ENCODE results near the gene HTRA3. TPM values are rescaled to one million over a fixed set of nuclear protein-coding genes. Genes with fewer than 3 reads are reported as not detected.

The HTRA3 gene
- total RNA-seq, 2 donors from 2014 or later = 3.2 to 4.6 TPM

- Histone ChIP-seq H3K36me3 (ENCODE audit: control insufficient read depth, insufficient read depth, low read length) (no peaks in the 10 kb centered on the region), H3K4me1 (ENCODE audit: control insufficient read depth, insufficient read depth, low read length) (peaks cover 12% of the 10 kb centered on the region), H3K4me3 (ENCODE audit: low read length) (no peak overlapping the region), H3K9me3 (ENCODE audit: control insufficient read depth, low read length) (no peaks in the 10 kb centered on the region), H3K9ac (ENCODE audit: extremely low read depth, low read length, poor library complexity, severe bottlenecking) (no peak overlapping the region), H3K27ac (ENCODE audit: low read depth, low read length) (no peak overlapping the region), H3K27me3 (ENCODE audit: control insufficient read depth, insufficient read depth, low read length, poor library complexity, severe bottlenecking) (no peaks in the 10 kb centered on the region)
- no peak for TF ChIP-seq CTCF (conservative IDR thresholded peaks at IDR 0.05)
- no peak for DNase-seq
- no peaks in the 10 kb centered on the region for H3K36me3 Mint-ChIP-seq (ENCODE audit: low read depth)
- H3K4me1 Mint-ChIP-seq = peaks cover 10% of the 10 kb centered on the region
- 87 to 92% methylated on average over 6 of the region's 6 CpGs for WGBS, 2 experiments (ENCODE audit: insufficient coverage in 1 of 2, insufficient read length in 1 of 2)
- no peaks in the 10 kb centered on the region for H3K27me3 Mint-ChIP-seq (ENCODE audit: insufficient read depth)
- peaks cover 9% of the 10 kb centered on the region for H3K9me3 Mint-ChIP-seq
- H3K27ac Mint-ChIP-seq = no peak overlapping the region
- no peak overlapping the region for H3K4me3 Mint-ChIP-seq
Measured at GRCh38 chr4:8317474-8317873, 47.9 kb downstream of the HTRA3 start.

- Mint-ChIP-seq H3K27ac (no peak overlapping the region), H3K4me3 (no peak overlapping the region), H3K4me1 (peaks cover 10% of the 10 kb centered on the region), H3K36me3 (ENCODE audit: low read depth) (no peaks in the 10 kb centered on the region), H3K9me3 (peaks cover 3% of the 10 kb centered on the region), H3K27me3 (ENCODE audit: insufficient read depth) (no peaks in the 10 kb centered on the region)
- Histone ChIP-seq H3K9me3 (ENCODE audit: control insufficient read depth, low read length) (no peaks in the 10 kb centered on the region), H3K27ac (ENCODE audit: low read depth, low read length) (no peak overlapping the region), H3K36me3 (ENCODE audit: control insufficient read depth, insufficient read depth, low read length) (no peaks in the 10 kb centered on the region), H3K27me3 (ENCODE audit: control insufficient read depth, insufficient read depth, low read length, poor library complexity, severe bottlenecking) (no peaks in the 10 kb centered on the region), H3K4me3 (ENCODE audit: low read length) (no peak overlapping the region), H3K4me1 (ENCODE audit: control insufficient read depth, insufficient read depth, low read length) (peaks cover 12% of the 10 kb centered on the region), H3K9ac (ENCODE audit: extremely low read depth, low read length, poor library complexity, severe bottlenecking) (no peak overlapping the region)
- no peak for DNase-seq
- 87 to 93% methylated on average over 7 of the region's 7 CpGs for WGBS, 2 experiments (ENCODE audit: insufficient coverage in 1 of 2, insufficient read length in 1 of 2)
- TF ChIP-seq CTCF (conservative IDR thresholded peaks at IDR 0.05) = no peak
Measured at GRCh38 chr4:8318509-8318908, 49.0 kb downstream of the HTRA3 start.

DNA sequence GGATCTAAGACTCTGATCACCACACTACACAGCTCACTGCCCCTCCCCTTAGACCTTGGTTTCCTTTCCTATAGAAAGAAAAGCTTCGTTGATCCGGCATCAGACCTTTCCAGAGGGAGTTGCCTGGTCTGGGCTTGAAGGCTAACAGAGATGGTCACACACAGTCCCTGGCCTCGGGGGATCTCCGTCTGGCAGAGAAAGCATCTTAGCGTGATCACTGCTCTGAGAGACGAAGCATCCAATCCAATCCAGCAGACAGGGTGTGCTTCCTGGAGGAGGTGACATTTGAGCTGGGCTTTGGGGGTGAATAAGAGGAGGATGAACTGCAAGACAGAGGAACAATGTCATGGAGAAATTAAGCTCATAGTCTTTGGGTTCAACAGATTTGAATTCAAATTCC lies 49.5 kb downstream of the HTRA3 start:
- DNase-seq = peak; percentile 29
- Mint-ChIP-seq H3K27me3 (ENCODE audit: insufficient read depth) (peaks cover 3% of the 10 kb centered on the region), H3K4me1 (peaks cover 10% of the 10 kb centered on the region), H3K4me3 (no peak overlapping the region), H3K36me3 (ENCODE audit: low read depth) (no peaks in the 10 kb centered on the region), H3K27ac (no peak overlapping the region), H3K9me3 (peaks cover 3% of the 10 kb centered on the region)
- WGBS, 2 experiments (ENCODE audit: insufficient coverage in 1 of 2, insufficient read length in 1 of 2) = 93 to 95% methylated on average over 5 to 6 of the region's 6 CpGs
- Histone ChIP-seq H3K9ac (ENCODE audit: extremely low read depth, low read length, poor library complexity, severe bottlenecking) (no peak overlapping the region), H3K27me3 (ENCODE audit: control insufficient read depth, insufficient read depth, low read length, poor library complexity, severe bottlenecking) (no peaks in the 10 kb centered on the region), H3K36me3 (ENCODE audit: control insufficient read depth, insufficient read depth, low read length) (no peaks in the 10 kb centered on the region), H3K9me3 (ENCODE audit: control insufficient read depth, low read length) (no peaks in the 10 kb centered on the region), H3K27ac (ENCODE audit: low read depth, low read length) (no peak overlapping the region), H3K4me1 (ENCODE audit: control insufficient read depth, insufficient read depth, low read length) (peaks cover 12% of the 10 kb centered on the region), H3K4me3 (ENCODE audit: low read length) (no peak overlapping the region)
- no peak for TF ChIP-seq CTCF (conservative IDR thresholded peaks at IDR 0.05)
